Activated CD4-positive, alpha-beta T cell treated with anti-CD3 and anti-CD28 coated beads for 1 hour (primary cell): Measurements from ENCODE around the gene AICDA.

Source experiments
- DNase-seq: peaks from one replicate; pipeline ENCODE4 v3.0.0-alpha.2; 2020

AICDA gene

GRCh38 chr12:8553088-8553627 lies 59.5 kb downstream of the AICDA start:
- DNase-seq, result no peak
